Fibroblast of skin of right biceps (primary cell): Measurements from ENCODE around the gene MRPL33.
"Not testable (repeated sequence)": the region's sequence is repeated elsewhere in the genome, so short reads cannot be mapped to it uniquely, and the experiment has no call there.

ENCODE experiments used
- DNase-seq: peaks from one replicate; pipeline ENCODE4 v3.0.0-alpha.2; 2013

Gene MRPL33

GRCh38 chr2:27742571-27742970, 28.9 kb upstream of the MRPL33 start:
- no peak for DNase-seq

DNA sequence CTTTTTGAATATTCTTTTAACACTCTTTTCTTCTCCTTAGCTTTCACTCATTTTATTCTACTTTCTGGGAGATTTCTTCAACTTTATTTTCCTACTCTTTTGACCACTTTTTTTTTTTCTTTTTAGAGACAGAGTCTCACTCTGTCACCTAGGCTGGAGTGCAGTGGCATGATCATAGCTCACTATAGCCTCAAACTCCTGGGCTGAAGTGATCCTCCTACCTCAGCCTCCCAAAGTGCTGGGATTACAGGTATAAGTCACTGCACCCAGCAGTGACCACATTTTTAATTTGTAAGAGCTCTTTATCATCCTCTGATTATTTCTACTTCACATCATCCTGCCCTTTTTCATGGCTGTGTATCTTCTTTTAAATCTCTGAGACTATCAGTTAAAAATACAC, 26.0 kb upstream of the MRPL33 start:
- DNase-seq, result not testable (repeated sequence)

- no peak for DNase-seq
Measured at GRCh38 chr2:27746325-27746724, 25.2 kb upstream of the MRPL33 start.

DNA sequence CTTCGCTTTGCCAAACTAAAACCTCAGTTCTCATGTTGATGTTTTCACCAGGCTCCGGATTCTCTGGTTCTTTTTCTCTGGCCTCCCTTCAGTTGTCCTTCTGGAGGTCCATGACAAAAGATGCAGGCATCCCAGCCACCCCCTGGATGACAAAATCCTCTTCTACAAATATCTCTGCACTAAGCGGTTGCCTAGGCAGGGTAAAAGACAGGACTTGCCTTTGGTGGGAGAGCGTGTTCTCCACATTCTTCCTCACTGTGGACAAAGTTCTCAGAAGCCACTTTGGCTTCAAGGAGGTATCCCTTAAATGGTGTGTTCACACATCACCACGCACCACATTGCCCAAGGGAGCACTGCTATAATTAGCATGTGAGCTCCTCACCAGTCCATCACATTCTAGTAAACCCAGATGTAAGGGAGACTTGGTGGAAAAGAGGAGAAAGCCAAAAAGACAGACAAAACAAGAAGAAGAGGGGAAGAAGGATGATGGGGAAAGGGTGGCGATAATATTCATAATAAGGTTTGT, 23.6 kb upstream of the MRPL33 start:
- no peak for DNase-seq

DNA sequence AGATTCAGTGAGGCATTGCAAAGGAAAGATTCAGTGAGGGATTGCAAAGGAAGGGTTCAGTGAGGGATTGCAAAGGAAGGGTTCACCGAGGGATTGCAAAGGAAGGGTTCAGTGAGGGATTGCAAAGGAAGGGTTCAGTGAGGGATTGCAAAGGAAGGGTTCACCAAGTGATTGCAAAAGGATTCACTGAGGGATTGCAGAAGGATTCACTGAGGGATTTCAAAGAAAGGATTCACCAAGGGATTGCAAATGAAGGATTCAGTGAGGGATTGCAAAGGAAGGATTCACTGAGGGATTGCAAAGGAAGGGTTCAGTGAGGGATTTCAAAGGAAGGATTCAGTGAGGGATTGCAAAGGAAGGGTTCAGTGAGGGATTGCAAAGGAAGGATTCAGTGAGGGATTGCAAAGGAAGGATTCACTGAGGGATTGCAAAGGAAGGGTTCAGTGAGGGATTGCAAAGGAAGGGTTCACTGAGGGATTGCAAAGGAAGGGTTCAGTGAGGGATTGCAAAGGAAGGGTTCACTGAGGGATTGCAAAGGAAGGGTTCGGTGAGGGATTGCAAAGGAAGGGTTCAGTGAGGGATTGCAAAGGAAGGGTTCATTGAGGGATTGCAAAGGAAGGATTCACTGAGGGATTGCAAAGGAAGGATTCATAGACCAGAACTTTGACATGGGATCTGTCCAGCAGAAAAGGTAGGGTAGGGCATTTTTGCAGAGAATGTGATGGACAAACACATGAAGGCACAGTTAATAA, 22.5 kb upstream of the MRPL33 start:
- DNase-seq, result not testable (repeated sequence)

DNA sequence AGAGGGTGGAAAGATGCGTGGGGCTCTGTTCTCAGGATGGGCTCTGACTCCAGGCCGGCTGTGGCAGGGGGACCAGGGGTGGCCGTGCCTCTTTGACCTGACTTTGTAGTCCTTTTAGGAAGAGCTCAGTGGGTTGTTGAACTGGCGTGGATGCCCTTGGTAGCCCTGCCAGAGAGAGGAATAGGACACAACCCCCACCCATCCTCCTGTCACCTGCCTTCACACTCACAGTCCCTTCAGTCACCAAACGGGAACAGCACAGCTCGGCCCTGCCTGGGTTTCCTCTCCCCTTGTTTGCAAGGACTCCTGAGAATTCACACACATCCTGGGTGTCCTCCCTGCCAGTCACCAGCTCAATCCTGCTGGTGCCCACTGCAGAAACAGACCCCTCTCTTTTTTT, 20.1 kb upstream of the MRPL33 start:
- DNase-seq, result no peak

DNA sequence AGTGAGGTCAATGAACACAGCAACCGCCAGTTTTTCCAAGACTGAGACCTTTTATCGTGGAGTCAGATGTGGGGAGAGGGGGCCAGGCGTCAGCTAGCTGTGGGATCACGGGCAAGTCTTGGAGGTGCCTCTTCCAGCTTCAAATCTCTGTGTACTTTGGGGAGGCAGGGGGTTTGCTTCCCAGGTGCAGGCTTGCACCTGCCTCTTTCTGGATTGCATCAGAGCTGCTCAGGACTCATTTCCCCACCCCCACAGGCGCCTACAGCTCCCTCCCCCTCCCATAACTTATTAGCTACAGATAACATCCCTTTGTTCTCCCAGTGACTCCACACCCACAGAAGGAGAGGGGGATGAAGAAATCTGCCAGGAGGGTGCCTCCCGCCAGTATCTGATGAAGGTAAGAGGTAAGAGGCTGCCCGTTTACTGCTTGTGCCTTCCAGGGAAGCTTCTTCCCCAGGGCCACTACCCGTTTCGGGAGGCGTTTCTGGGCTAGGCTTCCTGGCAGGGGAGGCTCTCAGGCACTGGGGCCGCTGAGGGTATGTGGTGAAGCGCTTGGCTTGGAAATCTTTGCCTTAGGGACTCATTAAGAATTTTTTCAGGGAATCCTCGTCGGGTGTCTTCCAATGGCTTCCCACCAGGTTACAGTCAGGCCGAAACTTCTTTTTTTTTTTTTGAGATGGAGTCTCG, 18.8 kb upstream of the MRPL33 start:
- DNase-seq, result no peak

DNA sequence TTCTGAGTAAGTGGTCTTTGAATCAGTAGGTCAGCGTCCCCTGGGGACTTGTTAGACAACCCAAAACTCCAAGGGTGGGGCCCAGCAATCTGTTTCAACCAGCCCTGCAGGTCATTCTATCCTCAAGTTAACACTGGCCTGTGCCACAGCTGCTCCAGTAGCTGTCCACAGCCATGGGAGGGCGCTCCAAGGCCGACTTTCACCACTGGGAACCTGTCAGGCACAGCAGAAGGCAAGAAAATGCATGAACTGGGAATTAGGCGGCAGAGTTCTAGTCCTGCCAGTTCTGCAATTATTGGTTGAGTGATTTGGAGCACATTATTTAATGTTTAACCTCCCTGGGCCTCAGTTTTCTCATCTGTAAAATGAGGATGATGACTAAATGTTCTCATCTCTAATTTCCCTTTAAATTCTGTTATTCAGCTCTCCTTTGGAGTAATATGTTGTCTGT, 17.4 kb upstream of the MRPL33 start:
- peak; percentile 75 for DNase-seq

DNA sequence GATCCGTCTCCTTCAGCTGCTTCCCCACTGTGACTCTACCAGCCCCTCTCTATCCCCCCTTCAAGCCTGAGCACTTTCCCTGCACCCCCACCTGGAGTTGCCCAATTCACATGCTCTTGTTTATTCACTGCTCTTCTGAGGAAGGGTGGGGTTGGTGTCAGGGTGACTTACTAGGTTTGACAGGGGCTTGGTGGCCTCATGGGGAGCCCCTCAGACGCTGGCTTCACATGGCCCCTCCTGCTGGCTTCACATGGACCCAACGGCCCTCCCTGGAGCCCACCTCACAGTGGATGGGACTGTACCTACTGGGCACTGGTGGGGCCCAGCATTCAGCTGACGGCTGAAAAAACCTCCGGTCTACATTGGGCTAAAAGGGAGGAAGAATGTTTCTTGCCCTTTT, 16.7 kb upstream of the MRPL33 start:
- no peak for DNase-seq

GRCh38 chr2:27756091-27756490, 15.4 kb upstream of the MRPL33 start:
- DNase-seq, result no peak

DNA sequence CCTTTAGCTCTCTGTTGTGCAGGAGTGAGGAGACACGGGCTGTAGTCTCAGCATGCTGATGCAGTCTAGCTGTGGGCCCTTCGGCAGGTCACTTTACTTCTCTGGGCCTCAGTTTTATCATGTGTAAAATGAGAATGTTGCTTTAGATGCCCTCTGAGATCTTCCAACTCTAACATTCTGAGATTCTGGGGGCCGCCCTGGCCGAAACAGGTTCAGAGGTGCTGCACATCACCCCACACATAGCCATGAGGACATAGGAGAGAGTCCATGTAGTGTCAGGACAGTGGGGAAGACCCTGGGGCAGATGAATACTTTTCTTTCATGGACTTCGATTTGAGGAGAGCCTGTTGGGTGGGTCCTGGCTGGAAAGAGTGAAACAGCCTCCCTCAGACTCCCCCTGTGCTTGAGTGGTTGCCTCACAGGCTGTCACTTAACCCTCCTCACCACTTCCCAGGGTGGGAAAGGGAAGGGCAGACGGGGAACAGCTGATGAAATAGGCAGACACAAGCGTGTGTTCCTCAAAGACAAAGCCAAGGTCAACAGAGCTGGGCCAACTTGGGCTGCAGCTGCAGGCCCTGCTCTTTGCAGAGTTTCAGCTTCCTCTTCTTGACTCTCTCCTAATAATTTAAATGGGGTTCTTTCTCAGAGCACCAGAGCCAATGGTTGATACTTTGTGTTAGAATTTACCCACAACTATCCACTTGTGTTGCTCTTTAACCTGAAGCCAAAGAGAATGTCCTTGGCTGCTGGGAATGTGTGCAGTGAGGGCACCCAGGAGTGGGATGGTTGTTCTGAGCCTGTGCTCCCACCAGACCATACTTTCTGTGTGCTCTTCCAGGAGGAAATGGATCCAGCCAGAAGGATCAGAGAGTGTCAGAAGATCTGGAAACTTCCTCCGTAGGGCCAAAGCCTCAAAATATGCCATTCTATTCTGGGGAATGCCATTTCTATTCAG, 14.7 kb upstream of the MRPL33 start:
- peak; percentile 57 for DNase-seq

DNA sequence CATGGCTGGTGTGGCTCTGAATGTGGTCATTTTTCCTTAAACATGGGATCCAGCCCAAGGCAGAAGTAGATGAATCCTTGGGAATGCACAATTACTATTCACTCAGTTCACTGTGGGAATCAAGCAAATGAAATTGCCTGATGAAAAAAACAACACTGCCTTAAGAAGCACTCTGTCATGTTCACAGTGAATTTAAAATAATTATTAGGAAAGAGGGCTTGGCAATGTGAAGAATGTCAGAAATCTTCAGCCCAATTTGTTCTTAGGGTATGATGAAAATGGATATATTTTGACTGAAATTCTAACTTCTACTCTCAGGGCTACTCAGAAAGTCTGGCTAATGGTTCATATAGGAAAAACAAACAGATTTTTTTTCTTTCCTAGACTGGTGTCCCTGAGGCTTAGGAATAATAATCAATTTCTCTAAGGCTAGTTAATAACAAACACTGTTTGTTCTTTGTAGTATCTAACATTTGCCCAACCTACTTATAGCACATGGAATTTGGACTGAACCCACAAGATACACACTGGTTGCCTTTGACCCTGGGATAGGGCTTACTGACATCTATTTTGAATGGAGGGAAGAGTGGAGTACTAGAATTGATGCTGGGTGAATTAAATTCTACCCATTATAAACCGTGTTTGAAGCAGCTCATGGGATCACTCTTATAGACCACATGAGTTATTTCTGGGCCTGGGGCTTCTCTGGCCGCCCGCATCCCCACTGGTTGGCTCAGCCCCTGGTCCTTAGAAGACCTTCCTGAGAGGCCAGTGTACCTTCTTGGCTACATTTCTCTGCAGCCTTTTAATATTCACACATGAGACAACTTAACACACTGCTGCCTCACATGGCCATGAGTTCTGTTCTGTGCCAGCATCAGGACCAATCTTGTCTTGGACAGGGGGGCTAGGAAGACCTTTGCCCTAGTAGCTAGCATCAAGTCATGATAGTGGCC, 8.3 kb upstream of the MRPL33 start:
- peak; percentile 59 for DNase-seq

DNA sequence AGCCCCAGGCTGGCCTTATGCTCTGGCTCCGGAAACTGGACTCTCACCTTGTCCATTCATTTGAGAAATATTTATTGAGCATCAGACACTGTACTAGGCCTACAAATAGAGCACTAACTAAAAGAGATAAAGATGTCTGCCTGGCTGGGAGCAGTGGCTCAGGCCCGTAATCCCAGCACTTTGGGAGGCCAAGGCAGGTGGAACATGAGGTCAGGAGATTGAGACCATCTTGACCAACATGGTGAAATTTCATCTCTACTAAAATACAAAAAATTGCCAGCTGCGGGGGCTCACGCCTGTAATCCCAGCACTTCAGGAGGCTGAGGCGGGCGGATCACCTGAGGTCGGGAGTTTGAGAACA, 7.6 kb upstream of the MRPL33 start:
- no peak for DNase-seq

GRCh38 chr2:27764526-27764925, 7.0 kb upstream of the MRPL33 start:
- DNase-seq, result not testable (repeated sequence)

- peak; percentile 56 for DNase-seq
Measured at GRCh38 chr2:27765621-27766286, 5.8 kb upstream of the MRPL33 start.

- no peak for DNase-seq
Measured at GRCh38 chr2:27766287-27766661, 5.2 kb upstream of the MRPL33 start.

DNA sequence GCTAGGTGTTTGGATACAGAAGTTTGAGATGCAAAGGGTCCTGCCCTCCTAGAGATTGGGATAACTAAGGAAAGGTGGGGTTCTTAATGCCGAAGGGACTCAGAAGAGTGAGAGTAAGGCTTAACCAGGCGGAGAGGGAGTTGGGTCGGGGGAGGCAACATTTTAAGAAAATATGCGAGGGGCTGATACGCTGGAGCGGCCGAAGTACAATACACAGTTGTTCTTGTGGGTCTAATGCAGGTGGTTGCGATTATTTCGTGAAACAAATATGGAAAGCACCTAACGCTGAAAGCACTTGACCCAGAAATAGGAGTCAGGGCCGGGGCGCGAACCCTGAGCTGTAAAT, 344 bp upstream of the MRPL33 start:
- DNase-seq, result no peak

GRCh38 chr2:27772804-27773203, 1.3 kb downstream of the MRPL33 start:
- no peak for DNase-seq

DNA sequence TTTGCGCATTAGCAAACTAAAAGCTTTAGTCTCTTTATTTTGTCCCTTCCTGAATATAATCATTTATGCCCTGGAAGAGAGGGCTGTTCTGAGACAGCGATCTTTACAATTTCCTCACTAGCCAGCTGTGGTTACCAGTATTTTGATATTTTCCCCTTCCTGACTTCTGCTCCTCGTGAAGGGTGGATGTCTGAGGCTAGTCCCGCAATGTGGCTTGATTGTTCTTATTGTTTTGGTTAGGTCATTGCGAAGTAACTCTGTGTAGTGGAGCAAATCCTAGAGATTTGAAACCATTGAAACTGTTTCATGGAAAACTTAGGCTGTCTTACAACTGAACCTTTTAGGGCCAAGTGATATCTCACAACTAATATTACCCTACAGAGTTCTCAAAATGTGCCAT, 2.4 kb downstream of the MRPL33 start:
- no peak for DNase-seq

- no peak for DNase-seq
Measured at GRCh38 chr2:27776097-27776496, 4.6 kb downstream of the MRPL33 start.

GRCh38 chr2:27776696-27777095, 5.2 kb downstream of the MRPL33 start:
- no peak for DNase-seq
